ENCODE data around the gene ABLIM2.

ABLIM2 gene

GRCh38 chr4:8063974-8064563, 94.5 kb downstream of the ABLIM2 start:
- DNase-seq, result no peak

DNA sequence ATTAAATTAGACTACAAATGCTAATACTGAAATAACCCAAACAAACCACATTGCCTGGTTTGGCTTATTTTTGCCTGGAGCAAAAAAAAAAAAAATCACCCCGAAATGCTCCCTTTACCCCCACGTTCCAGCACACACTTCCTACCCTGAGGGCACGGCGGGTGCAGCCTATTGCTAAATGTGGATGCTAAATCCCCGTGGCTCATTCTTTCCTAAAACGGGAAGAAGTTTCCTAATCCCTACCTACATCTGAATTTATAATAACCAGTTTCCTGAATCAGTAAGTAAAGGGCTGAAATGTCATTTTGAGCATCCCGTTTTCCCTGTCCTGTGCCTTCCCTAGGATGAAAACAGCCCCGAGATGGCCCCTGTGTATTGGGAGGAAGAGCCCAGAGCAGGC, 97.0 kb downstream of the ABLIM2 start:
- DNase-seq, result no peak

- DNase-seq, result no peak
Measured at GRCh38 chr4:8061145-8061544, 97.5 kb downstream of the ABLIM2 start.

DNA sequence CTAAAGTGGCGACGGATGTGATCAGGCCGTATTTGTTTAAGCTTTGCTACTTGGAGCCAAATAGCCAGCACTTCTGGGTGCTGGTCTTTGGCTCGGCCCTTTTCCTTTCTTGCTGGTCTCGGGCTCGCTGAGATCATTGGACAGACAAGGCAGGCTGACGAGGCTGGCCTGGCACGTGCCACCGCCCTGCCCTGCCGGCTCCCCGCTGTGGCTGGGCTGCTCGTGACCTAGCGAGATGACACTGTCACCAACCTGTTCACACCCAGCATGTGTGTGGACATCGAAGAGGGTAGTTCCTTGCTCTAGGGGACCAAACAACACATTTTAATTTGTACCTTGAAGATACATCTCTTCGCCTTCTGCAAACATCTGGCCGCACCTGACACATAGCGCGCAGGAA, 98.0 kb downstream of the ABLIM2 start:
- DNase-seq, result no peak

GRCh38 chr4:8058031-8058479, 100.6 kb downstream of the ABLIM2 start:
- DNase-seq, result no peak

DNA sequence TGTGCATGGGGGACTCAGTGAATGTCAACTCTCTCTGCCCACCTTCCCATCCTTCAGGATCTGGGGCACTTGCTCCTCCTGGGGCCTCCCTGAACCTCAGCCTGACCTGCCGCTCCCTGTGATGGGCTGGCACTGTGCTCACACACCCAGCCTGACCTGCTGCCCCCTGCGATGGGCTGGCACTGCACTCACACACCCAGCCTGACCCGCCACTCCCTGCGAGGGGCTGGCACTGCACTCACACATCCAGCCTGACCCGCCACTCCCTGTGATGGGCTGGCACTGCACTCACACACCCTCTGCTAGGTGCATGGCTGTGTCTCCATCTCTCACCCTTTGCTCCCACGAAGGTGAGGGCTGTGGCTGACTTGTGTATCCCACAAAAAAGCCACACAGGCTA, 103.4 kb downstream of the ABLIM2 start:
- no peak for DNase-seq

GRCh38 chr4:8053688-8054449, 104.7 kb downstream of the ABLIM2 start:
- no peak for DNase-seq

DNA sequence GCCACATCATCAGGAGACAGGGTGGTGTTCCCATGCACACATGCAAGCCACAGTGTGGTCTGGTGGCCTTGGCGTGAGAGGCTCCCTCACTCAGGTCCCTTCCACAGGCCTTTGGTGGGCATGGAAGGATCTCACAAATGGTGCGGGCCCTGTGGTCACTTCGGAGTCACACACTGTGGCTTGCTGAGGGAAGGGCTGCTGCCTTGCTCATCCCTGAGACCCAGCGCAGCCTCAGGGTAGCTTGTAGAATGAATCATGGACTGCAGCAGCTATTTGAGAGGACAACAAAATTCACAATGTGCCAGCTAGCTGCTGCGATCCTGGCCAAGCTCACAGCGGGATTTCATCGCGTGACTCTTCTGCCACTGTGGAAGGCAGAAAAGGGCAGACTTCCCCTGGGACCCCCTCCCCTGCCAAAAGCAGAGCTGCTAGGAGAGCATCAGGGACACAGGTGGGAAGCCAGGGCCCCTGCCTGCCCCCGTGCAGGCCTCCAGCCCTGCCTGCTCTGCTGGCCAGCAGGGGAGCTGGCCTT, 106.4 kb downstream of the ABLIM2 start:
- no peak for DNase-seq

DNA sequence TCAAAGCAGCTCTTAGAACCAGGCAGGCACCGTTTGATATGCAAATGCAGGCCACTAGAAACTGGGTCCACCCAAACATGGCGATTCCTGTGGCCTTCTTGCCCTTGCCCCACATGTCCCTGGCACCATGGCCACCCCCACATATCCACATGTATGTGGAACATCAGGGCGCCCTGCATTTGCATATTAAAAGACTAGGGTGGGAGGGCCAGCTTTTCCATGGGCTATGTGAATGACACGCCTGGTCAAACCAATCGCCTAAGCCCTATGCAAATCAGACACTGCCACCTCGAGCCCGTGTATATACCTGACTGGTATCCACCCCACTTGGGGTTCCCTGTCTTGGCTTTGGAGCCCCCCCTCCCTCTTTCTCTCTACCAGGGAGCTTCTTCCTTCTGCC, 107.0 kb downstream of the ABLIM2 start:
- DNase-seq, result no peak

DNA sequence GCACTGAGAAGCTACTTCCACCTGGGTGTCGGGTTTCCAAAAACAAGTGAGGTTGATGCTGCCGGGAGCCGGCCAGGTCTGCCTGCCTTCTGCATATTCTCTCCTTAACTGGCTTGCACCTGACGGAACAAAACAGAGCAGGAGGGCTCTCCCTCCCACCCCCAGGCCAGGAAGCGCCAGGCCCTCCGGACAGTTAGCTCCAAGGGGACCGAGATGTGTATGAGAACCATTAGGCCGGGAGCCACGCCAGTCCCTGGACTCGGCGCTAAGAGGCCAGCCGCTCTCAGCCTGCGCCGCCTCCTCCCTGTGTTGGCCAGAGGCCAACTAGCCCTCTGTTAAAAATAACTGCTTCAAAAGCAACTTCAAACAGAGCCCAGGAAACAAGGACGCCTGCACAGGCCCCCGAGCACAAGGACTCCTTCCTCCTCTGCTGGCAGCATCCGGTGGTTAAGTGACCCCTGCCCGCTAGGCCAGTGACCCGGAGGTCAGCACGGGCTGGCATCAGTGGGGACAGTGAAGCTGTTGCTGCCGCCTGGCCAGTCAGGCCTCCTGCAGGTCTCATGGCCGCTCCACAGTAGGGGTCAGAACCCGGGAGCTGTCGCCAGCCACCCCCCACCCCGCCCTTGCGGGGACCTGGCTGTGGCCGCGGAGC, 107.9 kb downstream of the ABLIM2 start:
- DNase-seq, result peak; percentile 30

DNA sequence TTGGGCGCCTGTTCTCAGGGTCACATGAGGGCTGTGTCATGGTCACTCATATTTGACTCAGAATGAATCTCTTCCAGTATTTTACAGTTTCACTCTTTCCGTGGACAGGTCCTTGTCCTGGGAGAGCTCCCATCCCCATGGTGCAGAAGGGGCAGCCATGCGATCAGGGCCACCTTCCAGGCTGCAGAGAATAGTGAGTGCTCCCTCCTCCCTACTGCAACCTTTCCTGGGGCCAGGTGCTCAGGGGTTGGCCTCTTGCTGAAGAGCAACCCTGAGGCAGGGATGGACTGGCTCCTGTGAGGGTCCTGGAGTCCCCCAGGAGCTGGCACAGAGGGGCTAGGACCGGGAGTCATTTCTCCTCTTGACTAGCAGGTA, 108.4 kb downstream of the ABLIM2 start:
- DNase-seq, result no peak

DNA sequence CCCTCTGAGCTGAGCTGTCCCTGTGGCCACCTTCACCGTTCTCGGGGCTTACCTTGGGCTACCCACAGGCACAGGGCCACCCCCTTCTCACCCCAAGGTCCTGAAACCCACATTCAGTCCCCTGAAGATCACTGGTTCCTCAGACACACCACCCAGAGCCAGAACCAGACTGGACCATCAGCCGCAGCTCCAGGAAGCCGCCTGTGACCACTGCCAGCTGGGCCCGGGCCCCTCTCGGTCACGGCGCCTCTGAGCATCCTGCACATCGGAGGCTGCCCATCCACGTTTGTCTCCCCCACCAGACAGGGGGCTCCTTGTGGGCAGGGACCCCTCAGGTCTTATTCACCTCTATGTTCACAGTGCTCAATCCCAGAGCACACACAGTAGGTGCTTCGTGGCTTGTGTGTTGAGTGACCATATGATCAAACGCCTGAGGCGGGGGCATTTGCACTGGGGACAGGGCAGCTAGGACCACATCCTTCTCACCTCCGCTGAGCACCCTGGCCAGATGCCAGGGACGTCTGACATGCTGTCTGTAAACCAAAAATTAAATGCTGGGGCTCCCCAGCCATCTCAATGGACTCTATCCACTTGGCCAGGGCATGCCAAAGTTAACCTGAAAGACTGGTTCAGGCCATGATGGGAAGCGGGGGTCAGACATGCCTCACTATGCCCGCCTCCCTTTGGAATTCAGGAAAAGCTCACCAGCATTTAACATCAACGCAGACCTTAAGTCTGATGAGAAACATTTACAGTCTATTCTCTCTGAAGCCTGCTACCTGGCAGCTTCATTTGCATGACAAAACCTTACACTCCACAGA, 109.5 kb downstream of the ABLIM2 start:
- no peak for DNase-seq

DNA sequence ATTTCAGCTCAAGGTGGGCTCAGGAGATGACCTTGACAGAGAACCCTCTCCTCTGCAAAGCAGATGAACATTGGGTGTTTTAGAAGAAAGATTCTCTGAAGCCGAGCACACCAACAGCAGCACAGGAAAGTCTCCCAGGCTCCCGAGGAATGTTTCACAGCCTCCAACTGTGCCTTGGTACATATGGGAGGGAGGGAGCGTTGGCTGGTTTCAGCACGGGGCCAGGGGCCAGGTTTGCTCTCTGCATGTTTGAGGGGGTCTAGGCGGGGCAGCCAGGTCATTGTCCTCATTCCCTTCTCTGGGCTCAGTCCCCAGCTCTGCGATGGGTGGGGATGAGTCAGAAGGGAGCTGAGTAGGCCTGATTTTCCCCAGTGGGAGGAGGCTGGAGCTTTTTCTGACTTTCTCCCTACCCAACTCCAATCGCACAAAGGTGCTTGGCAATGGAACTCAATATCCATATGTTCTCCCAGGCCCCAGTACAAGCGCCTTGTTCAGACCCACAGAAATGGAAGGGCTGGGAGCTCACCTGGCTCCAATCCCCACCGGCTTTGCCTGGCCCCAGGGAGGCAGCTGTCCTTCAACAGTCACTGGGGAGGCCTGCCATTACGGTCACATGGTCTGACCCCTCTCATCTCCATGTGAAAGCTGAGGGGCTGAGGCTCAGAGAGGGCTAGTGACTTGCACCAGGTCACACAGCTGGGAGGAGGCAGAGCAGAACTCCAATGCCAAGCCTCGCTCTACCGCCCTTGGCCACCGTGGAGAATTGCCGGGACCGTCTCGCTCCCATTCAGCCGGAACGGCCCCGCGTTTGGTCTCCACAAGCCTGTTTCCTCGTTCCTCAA, 110.6 kb downstream of the ABLIM2 start:
- DNase-seq, result no peak

DNA sequence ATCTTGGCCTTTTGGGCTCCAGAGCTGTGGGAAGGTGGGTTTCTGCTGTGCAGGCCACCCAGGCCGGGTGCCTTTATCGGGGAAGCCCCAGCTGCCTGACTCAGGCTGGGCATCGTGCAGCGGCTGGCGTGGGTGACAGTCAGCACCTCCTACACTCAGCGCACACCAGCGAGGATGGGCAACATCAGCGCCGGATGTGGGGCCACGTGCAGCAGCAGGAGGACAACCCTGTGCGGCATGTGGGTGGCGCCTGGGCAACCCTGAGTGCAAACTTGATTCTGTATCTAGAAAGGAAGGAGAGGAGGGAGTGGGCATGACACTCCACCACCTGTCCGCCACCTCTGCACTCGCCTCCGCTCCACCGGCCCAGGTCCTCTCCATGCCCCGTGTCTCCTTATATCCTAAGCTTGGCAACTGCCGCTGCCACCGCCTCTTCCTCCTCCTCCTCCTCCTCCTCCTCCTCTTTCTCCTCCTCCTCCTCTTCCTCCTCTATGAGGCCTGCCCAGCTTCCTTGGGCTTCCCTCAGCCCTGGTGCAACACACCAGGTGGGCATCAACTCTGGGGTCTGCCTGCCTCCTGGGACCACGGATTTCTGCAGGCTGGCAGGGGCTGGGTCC, 111.6 kb downstream of the ABLIM2 start:
- DNase-seq, result no peak

DNA sequence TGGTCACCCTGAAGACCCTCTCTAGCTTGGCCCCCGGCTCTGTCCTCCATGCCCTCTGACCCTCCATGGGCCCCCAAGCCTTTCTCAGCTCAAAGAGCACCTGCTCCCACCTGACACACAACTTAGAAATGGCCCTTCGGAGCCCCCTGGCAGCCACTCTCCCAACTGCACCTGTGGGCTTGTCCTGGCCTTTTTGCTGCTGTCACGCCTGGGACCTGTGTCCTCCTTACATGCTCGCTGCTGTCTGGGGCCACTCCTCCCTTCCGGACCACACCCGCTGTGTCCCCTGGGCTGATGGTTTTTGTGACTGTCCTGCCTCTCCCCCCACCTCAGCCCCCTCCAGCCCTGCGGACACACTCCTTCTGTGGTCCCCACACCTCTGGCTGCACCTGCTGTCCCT, 112.7 kb downstream of the ABLIM2 start:
- DNase-seq, result no peak

GRCh38 chr4:8044699-8045098, 113.9 kb downstream of the ABLIM2 start:
- DNase-seq, result no peak

DNA sequence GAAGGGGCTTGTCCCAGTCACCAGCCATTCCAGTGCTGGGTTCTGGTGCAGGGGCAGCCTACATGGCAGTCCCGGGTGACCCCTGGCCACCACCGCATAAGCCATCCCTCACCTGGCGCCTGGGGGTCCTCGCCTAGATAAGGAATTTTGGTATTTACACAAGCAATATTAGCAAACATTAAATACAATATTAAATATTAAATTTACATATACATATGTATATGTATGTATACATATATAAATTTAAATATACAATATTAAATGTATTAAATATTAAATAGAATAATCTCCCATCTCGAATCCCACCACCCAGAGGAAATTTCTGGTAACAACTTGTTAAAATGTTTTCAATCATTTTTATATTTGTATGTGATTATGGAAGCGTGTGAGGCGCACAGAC, 114.4 kb downstream of the ABLIM2 start:
- no peak for DNase-seq

- DNase-seq, result no peak
Measured at GRCh38 chr4:8043596-8043995, 115.0 kb downstream of the ABLIM2 start.

- no peak for DNase-seq
Measured at GRCh38 chr4:8041868-8042267, 116.7 kb downstream of the ABLIM2 start.

DNA sequence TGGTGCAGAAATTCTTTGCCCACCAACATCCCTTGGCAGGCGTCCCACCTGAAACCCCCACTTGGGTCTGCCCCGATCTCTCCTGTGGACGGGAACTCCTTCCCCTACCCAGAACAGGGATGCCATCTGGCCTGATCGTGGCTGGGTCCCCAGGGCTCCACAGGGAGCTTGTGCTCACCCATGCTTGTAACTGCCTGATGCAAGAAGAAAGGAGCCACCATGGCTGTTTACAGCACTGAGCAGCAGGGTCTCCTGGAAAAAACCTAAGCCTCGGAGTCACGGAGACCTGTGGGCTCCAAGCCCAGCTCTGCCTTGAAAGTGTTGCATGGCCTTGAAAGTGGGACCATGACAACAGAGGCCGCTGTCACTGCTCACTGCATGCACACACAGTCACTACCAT, 117.4 kb downstream of the ABLIM2 start:
- DNase-seq, result no peak

DNA sequence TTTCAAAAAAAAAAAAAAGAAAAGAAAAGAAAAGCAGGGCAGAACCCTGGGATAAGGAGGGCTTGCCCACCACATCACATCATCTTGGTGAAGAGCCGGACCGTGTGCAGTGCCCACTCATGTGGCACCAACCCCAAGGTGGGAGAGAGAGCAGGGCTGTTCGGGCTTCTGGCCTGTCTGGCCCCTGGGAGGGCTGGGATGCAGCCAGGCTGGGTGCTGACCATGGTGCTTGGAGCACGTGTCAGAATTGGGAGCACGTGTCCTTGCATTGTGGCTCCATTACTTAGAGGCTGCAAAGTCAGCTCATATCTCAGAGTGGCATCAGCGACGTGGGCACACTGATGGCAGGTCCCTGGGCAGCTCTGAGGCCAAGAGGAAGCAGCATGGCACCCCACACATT, 118.0 kb downstream of the ABLIM2 start:
- no peak for DNase-seq

DNA sequence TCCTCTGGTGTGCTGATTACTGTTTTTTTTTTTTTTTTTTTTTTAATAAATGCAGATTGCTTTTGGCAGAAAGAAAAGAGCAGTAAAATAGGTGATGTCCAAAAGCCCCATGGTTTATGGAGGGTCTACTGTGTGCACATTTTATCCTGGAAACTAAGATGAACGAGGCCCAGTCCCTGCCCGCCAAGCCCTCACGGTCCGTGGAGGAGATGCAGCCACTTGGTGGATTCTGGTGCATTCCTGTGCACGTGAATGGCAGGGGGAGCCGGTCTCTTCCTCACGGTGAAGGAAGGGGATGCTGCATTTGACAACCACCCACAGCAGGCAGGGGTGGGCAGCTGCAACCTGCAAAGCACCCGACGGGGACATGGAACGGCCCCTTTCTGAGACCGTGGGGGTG, 118.8 kb downstream of the ABLIM2 start:
- DNase-seq, result no peak

Data from fibroblast of upper back skin (primary cell).